Nephron (organoid): ENCODE measurements around the gene HIPK1.

ENCODE experiments used
- H3K27ac Mint-ChIP-seq, 3 experiments: 2 replicates each; pipeline ENCODE4 v1.8.0; 2020; ENCODE audit warnings: mixed read lengths in 3 of 3, mild to moderate bottlenecking in 2 of 3, moderate library complexity in 1 of 3
- H3K27me3 Mint-ChIP-seq: 2 replicates; pipeline ENCODE4 v1.8.0; 2021; ENCODE audit warnings: low read depth, mild to moderate bottlenecking, moderate library complexity, mixed read lengths
- H3K36me3 Mint-ChIP-seq: 2 replicates; pipeline ENCODE4 v1.8.0; 2020; ENCODE audit warnings: low read depth, mixed read lengths
- H3K4me1 Mint-ChIP-seq: 2 replicates; pipeline ENCODE4 v1.8.0; 2020; ENCODE audit warnings: mixed read lengths
- H3K4me3 Mint-ChIP-seq, 3 experiments: 2 replicates each; pipeline ENCODE4 v1.8.0; 2020; ENCODE audit warnings: mild to moderate bottlenecking in 3 of 3, mixed read lengths in 3 of 3, moderate library complexity in 2 of 3
- H3K9me3 Mint-ChIP-seq: 2 replicates; pipeline ENCODE4 v1.8.0; 2020; ENCODE audit warnings: mixed read lengths
- CTCF ChIP-seq, 3 experiments: fragments of 200-600 bp; sonication (generic); IDR thresholded peaks; one replicate each; pipeline ENCODE4 v1.5.0; 2021; ENCODE audit warnings: antibody characterized with exemption in 3 of 3; ENCODE audit not compliant: unreplicated experiment in 3 of 3

Gene HIPK1

GRCh38 chr1:113890816-113891215, 38.3 kb upstream of the HIPK1 start:
- H3K27ac Mint-ChIP-seq = no peak overlapping the region
- H3K9me3 Mint-ChIP-seq = no peaks in the 10 kb centered on the region
- H3K4me3 Mint-ChIP-seq = no peak overlapping the region
- peaks cover 7% of the 10 kb centered on the region for H3K36me3 Mint-ChIP-seq
- no peaks in the 10 kb centered on the region for H3K4me1 Mint-ChIP-seq
- H3K27me3 Mint-ChIP-seq = no peaks in the 10 kb centered on the region
- no peak for TF ChIP-seq CTCF (IDR thresholded peaks at IDR 0.05; ENCODE audit: unreplicated experiment in 3 of 3)

- no peaks in the 10 kb centered on the region for H3K27me3 Mint-ChIP-seq
These were observed 37.4 kb upstream of the HIPK1 start for GRCh38 chr1:113891631-113892220.

GRCh38 chr1:113893267-113893666, 35.9 kb upstream of the HIPK1 start:
- Mint-ChIP-seq H3K9me3 (no peaks in the 10 kb centered on the region), H3K27ac (no peak overlapping the region), H3K27me3 (no peaks in the 10 kb centered on the region), H3K4me3 (no peak overlapping the region), H3K4me1 (no peaks in the 10 kb centered on the region), H3K36me3 (peaks cover 26% of the 10 kb centered on the region)
- TF ChIP-seq CTCF (IDR thresholded peaks at IDR 0.05; ENCODE audit: unreplicated experiment in 3 of 3) = no peak

More at GRCh38 chr1:113891631-113892220, 37.4 kb upstream of the HIPK1 start:
- H3K36me3 Mint-ChIP-seq = peaks cover 16% of the 10 kb centered on the region
- H3K4me3 Mint-ChIP-seq = no peak overlapping the region
- TF ChIP-seq CTCF (IDR thresholded peaks at IDR 0.05; ENCODE audit: unreplicated experiment in 3 of 3) = no peak
- H3K27ac Mint-ChIP-seq = no peak overlapping the region
- no peaks in the 10 kb centered on the region for H3K9me3 Mint-ChIP-seq
- H3K4me1 Mint-ChIP-seq = no peaks in the 10 kb centered on the region

- no peak overlapping the region for H3K4me3 Mint-ChIP-seq
- no peak for TF ChIP-seq CTCF (IDR thresholded peaks at IDR 0.05; ENCODE audit: unreplicated experiment in 3 of 3)
- H3K27ac Mint-ChIP-seq = no peak overlapping the region
- no peaks in the 10 kb centered on the region for H3K9me3 Mint-ChIP-seq
- peaks cover 42% of the 10 kb centered on the region for H3K36me3 Mint-ChIP-seq
- no peaks in the 10 kb centered on the region for H3K4me1 Mint-ChIP-seq
- no peaks in the 10 kb centered on the region for H3K27me3 Mint-ChIP-seq
These were observed 34.0 kb upstream of the HIPK1 start for GRCh38 chr1:113895098-113895497.

- H3K4me3 Mint-ChIP-seq = no peak overlapping the region
- TF ChIP-seq CTCF (IDR thresholded peaks at IDR 0.05; ENCODE audit: unreplicated experiment in 3 of 3) = no peak
- H3K27ac Mint-ChIP-seq = no peak overlapping the region
- no peaks in the 10 kb centered on the region for H3K27me3 Mint-ChIP-seq
- no peaks in the 10 kb centered on the region for H3K9me3 Mint-ChIP-seq
- peaks cover 47% of the 10 kb centered on the region for H3K36me3 Mint-ChIP-seq
- H3K4me1 Mint-ChIP-seq = no peaks in the 10 kb centered on the region
These were observed 33.2 kb upstream of the HIPK1 start for GRCh38 chr1:113895961-113896360.

- Mint-ChIP-seq H3K27ac (no peak overlapping the region), H3K4me1 (peaks cover 3% of the 10 kb centered on the region), H3K9me3 (no peaks in the 10 kb centered on the region), H3K27me3 (no peaks in the 10 kb centered on the region), H3K36me3 (peaks cover 50% of the 10 kb centered on the region), H3K4me3 (no peak overlapping the region)
- TF ChIP-seq CTCF (IDR thresholded peaks at IDR 0.05; ENCODE audit: unreplicated experiment in 3 of 3) = no peak
These were observed 30.8 kb upstream of the HIPK1 start for GRCh38 chr1:113898241-113898814.
